Gastrocnemius medialis (tissue), 4 donors: Measurements from ENCODE around the gene C2CD3. TPM values are rescaled to one million over a fixed set of nuclear protein-coding genes. Genes with fewer than 3 reads are reported as not detected.

Experiments
- ATAC-seq, 2 donors: fragments of 150-250 bp; one replicate each; pipeline ENCODE4 v1.9.1; 2016
- DNase-seq, 2 donors: peaks; one replicate each; pipeline ENCODE4 v3.0.0-alpha.2; 2019
- H3K27ac ChIP-seq, 4 donors: fragments of 200-600 bp; sonication (generic); 1 replicate in 1 of 4; 2 replicates in 3 of 4; pipeline ENCODE4 v1.5.1; 2016 to 2018; ENCODE audit warnings: mild to moderate bottlenecking in 2 of 4, moderate library complexity in 1 of 4
- H3K27me3 ChIP-seq, 3 donors: fragments of 200-600 bp; sonication (generic) in 2 of 3; 1 replicate in 1 of 3; 2 replicates in 2 of 3; pipeline versions ENCODE4 v1.5.1 to v1.6.0; 2016 to 2019; ENCODE audit warnings: mild to moderate bottlenecking in 1 of 3, moderate library complexity in 1 of 3
- H3K36me3 ChIP-seq, 2 donors: fragments of 200-600 bp; sonication (generic) in 1 of 2; one replicate each; pipeline ENCODE4 v1.5.1; 2017 to 2018
- H3K4me1 ChIP-seq, 2 donors: fragments of 200-600 bp; sonication (generic) in 1 of 2; one replicate each; pipeline ENCODE4 v1.5.1; 2016 to 2017; ENCODE audit warnings: mild to moderate bottlenecking in 2 of 2
- H3K4me3 ChIP-seq, 4 donors: fragments of 200-600 bp; sonication (generic) in 3 of 4; 1 replicate in 1 of 4; 2 replicates in 3 of 4; pipeline ENCODE4 v1.5.1; 2016 to 2019; ENCODE audit warnings: mild to moderate bottlenecking in 2 of 4
- H3K9me3 ChIP-seq, 3 donors: fragments of 200-600 bp; sonication (generic) in 2 of 3; 1 replicate in 1 of 3; 2 replicates in 2 of 3; pipeline ENCODE4 v1.5.1; 2016 to 2019
- POLR2A ChIP-seq, 2 donors: fragments of 450-650 bp; IDR thresholded peaks; one replicate each; pipeline ENCODE4 v1.6.1; 2017; ENCODE audit warnings: antibody characterized with exemption in 2 of 2, mild to moderate bottlenecking in 2 of 2, moderate library complexity in 2 of 2
- in situ Hi-C, 4 donors: fragments of 200-750 bp; cut with MboI; loops; one replicate each; pipeline versions ENCODE4 v1.15.0 to v1.8.0; 2017; ENCODE audit warnings: low sequenced_read_pairs in 4 of 4
- intact Hi-C: fragments of 100-400 bp; cut with DNase I; formaldehyde crosslinking; loops from one replicate; pipeline ENCODE4 v1.15.1; 2023; ENCODE audit warnings: low total_unique reads
- total RNA-seq, 4 donors: library from RNA; depleted of rRNA; stranded (reverse); fragments of >200 nt; gene quantifications; one replicate each; pipeline versions ENCODE4 v1.1.0 to v1.2.3, GENCODE V29; 2016
- TF ChIP-seq, protein P1 (sequence below), 5 experiments: fragments of 450-650 bp in 3 of 5; fragments of 200-600 bp in 2 of 5; sonication (generic) in 2 of 5; IDR thresholded peaks in 4 of 5; conservative IDR thresholded peaks in 1 of 5; 1 replicate in 4 of 5; 2 replicates in 1 of 5; pipeline ENCODE4 v1.5.1; 2016 to 2019; ENCODE audit warnings: antibody characterized with exemption in 5 of 5, mild to moderate bottlenecking in 3 of 5, moderate library complexity in 3 of 5

The C2CD3 gene
- total RNA-seq, 4 donors from 2014 or later, result 13.8 to 33.2 (median 16.4) TPM

DNA sequence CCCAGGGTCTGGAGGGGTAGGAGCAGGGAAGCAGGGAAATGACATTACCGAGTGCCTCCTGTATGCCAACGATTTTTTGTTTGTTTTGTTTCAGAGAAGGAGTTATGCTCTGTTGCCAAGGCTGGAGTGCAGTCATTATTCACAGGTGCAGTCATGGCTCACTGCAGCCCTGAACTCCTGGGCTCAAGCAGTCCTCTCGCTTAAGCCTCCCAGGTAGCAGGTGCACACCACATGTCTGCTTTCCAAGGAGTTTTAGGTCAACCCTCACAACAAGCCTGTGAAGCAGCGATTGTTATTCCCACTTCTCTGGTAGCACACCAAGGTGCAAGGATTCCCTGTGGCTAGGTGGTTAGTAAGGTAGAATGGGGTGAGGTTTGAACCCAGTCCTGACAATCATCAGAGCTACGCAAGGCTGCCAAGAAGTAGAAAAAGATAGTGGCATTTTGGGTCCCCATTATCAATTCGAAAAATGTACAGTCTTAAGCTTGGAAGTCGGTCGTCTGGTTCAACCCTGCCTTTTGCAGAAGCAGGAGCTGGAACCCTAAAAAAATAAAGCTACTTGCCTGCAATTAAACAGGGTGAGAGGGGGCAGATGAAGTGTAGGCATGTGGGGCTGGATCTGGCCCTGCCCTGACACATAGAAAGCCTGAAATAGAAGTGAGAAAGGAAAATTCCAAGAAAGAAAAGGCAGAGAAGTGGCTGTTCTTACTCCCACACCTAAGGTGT is 171.1 kb downstream of the C2CD3 start:
- in situ Hi-C loops (no loop called here), intact Hi-C loops (no loop called here)
- no peak overlapping the region for H3K4me3 ChIP-seq
- peaks cover 0 to 34% of the 10 kb centered on the region in 2 donors for H3K36me3 ChIP-seq
- DNase-seq (no peak), ATAC-seq (no peak)
- H3K4me1 ChIP-seq, result peaks cover 11 to 28% of the 10 kb centered on the region in 2 donors
- no peak for TF ChIP-seq POLR2A (IDR thresholded peaks at IDR 0.05)
- TF ChIP-seq, protein P1, sequence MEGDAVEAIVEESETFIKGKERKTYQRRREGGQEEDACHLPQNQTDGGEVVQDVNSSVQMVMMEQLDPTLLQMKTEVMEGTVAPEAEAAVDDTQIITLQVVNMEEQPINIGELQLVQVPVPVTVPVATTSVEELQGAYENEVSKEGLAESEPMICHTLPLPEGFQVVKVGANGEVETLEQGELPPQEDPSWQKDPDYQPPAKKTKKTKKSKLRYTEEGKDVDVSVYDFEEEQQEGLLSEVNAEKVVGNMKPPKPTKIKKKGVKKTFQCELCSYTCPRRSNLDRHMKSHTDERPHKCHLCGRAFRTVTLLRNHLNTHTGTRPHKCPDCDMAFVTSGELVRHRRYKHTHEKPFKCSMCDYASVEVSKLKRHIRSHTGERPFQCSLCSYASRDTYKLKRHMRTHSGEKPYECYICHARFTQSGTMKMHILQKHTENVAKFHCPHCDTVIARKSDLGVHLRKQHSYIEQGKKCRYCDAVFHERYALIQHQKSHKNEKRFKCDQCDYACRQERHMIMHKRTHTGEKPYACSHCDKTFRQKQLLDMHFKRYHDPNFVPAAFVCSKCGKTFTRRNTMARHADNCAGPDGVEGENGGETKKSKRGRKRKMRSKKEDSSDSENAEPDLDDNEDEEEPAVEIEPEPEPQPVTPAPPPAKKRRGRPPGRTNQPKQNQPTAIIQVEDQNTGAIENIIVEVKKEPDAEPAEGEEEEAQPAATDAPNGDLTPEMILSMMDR (IDR thresholded peaks at IDR 0.05 in 4 of 5, conservative IDR thresholded peaks at IDR 0.05 in 1 of 5), result no peak
- no peaks in the 10 kb centered on the region for H3K9me3 ChIP-seq
- peak overlapping the region; percentile 47 to 99 (median 82) for H3K27ac ChIP-seq
- H3K27me3 ChIP-seq, result no peaks in the 10 kb centered on the region

GRCh38 chr11:73998846-73999575 is 171.8 kb downstream of the C2CD3 start:
- Histone ChIP-seq H3K4me3 (no peak overlapping the region), H3K4me1 (peaks cover 5 to 20% of the 10 kb centered on the region in 2 donors), H3K36me3 (peaks cover 0 to 27% of the 10 kb centered on the region in 2 donors), H3K27ac (peak overlapping the region in 3 of 4 donors; percentile 47 to 99 (median 99)), H3K9me3 (no peaks in the 10 kb centered on the region), H3K27me3 (no peaks in the 10 kb centered on the region)
- DNase-seq (peak in 1 of 2 donors; percentile 13), ATAC-seq (no peak)
- intact Hi-C loops, result no loop called here
- in situ Hi-C loops, result no loop called here
- TF ChIP-seq POLR2A (IDR thresholded peaks at IDR 0.05), result no peak
- TF ChIP-seq, protein P1 (IDR thresholded peaks at IDR 0.05 in 4 of 5, conservative IDR thresholded peaks at IDR 0.05 in 1 of 5), result no peak

DNA sequence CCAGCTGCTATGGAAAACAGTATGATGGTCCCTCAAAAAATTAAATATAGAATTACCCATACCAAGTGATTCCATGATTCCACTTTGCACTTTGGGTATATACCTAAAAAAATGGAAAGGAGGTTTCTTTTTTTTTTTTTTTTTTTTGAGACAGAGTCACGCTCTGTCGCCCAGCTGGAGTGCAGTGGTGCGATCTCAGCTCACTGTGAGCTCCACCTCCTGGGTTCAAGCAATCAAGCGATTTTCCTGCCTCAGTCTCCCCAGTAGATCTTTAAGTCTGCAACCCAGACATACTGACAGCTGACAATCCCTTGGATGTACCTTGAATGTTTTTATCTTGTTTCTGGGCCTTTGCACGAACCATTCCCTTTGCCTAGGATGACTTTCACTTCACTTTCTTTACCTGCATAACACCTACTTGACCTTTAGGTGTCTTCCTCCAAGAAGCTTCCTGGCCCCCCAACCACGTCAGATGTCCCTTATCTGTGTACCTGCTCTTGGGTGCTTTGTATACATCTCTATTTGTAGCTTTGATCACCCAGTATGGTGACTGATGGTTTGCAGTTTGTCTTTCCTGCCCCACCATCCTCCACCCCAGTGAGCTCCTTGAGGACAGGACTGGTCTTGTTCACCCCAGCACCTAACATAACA is 173.6 kb downstream of the C2CD3 start:
- TF ChIP-seq POLR2A (IDR thresholded peaks at IDR 0.05), result no peak
- TF ChIP-seq, protein P1 (IDR thresholded peaks at IDR 0.05 in 4 of 5, conservative IDR thresholded peaks at IDR 0.05 in 1 of 5), result no peak
- intact Hi-C loops, result no loop called here
- H3K27me3 ChIP-seq, result no peaks in the 10 kb centered on the region
- peaks cover 0 to 11% of the 10 kb centered on the region in 2 donors for H3K36me3 ChIP-seq
- peaks cover 0 to 5% of the 10 kb centered on the region in 2 donors for H3K4me1 ChIP-seq
- in situ Hi-C loops, result no loop called here
- DNase-seq (no peak), ATAC-seq (no peak)
- H3K27ac ChIP-seq, result peak overlapping the region in 2 of 4 donors; percentile 14 to 41
- no peaks in the 10 kb centered on the region for H3K9me3 ChIP-seq
- H3K4me3 ChIP-seq, result no peak overlapping the region

GRCh38 chr11:73996161-73996747 is 174.5 kb downstream of the C2CD3 start:
- intact Hi-C loops, result no loop called here
- ATAC-seq (peak; percentile 16 to 30), DNase-seq (peak; percentile 1 to 11)
- Histone ChIP-seq H3K27ac (peak overlapping the region in 2 of 4 donors; percentile 14 to 38), H3K4me3 (no peak overlapping the region), H3K9me3 (no peaks in the 10 kb centered on the region), H3K27me3 (no peaks in the 10 kb centered on the region), H3K4me1 (no peaks in the 10 kb centered on the region), H3K36me3 (peaks cover 0 to 11% of the 10 kb centered on the region in 2 donors)
- in situ Hi-C loops, result no loop called here
- TF ChIP-seq POLR2A (IDR thresholded peaks at IDR 0.05), result no peak
- TF ChIP-seq, protein P1 (IDR thresholded peaks at IDR 0.05 in 4 of 5, conservative IDR thresholded peaks at IDR 0.05 in 1 of 5), result no peak
